Cerebellar cortex (tissue), 1 donor: ENCODE measurements around the gene GAPVD1.
"Not testable (repeated sequence)": the region's sequence is repeated elsewhere in the genome, so short reads cannot be mapped to it uniquely, and the experiment has no call there.

Source experiments
- DNase-seq: peaks from one replicate; pipeline ENCODE4 v3.0.0-alpha.2; 2015; ENCODE audit warnings: low spot score

GAPVD1 gene

GRCh38 chr9:125255781-125256391, 5.7 kb upstream of the GAPVD1 start:
- peak; percentile 24 for DNase-seq

DNA sequence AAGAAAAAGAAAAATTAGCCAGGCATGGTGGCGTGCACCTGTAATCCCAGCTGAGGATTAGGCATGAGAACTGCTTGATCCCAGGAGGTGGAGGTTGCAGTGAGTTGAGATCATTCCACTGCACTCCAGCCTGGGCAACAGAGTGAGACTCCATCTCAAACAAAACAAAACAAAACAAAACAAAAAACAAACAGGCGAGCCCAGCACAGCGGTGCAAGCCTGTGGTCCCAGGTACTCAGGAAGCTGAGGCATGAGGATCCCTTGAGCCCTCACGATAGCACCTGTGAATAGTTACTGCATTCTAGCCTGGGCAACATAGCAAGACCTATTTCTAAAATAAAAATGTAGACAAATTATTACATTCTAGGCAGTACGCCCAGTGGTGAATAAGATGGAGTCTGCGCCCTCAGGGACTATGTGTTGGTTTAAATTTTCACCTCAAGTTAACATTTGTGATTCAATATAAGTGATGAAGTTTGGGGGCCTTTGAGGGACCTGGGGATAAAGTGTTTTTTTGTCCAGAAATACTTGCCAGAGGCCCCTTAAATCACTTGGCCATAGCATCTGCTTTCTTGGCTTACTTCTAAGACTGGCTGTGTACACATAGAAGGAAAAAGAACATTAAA, 3.4 kb upstream of the GAPVD1 start:
- DNase-seq, result no peak

- DNase-seq, result no peak
Observed at GRCh38 chr9:125258832-125259534, 2.6 kb upstream of the GAPVD1 start.

- DNase-seq, result peak; percentile 89
Observed at GRCh38 chr9:125260561-125260960, 1.1 kb upstream of the GAPVD1 start.

DNA sequence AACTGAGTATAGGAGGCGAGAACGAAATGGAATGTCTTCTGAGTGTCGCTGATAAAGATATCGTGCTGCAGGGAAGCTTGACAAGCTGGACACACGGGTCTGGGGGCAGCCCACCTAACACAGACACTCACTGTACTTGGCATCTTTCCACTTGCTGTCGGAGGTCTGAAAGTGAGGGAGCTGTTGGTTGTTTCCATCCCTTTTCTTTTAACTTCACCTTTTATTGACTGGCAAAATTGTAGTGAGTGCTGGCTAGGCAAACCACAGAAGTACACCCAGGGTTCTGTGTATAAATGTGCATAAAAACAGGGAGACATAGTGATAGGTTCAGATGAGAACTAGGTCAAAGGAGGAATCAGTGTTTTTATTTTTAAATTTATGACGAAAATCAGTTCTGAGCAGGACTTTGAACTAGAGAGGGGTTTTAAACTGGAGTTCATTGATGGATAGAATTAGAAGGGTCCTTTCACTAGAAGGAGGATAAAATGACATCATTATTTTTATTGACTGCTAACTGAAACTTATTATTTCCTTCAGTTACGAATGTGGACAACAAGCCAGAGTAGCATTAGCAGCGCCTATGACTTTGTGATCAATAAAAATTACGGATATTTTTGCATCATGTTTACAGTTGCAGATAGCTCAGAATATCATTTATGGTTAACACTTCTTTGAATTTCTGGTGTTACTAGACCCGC, 817 bp downstream of the GAPVD1 start:
- DNase-seq, result peak; percentile 10

DNA sequence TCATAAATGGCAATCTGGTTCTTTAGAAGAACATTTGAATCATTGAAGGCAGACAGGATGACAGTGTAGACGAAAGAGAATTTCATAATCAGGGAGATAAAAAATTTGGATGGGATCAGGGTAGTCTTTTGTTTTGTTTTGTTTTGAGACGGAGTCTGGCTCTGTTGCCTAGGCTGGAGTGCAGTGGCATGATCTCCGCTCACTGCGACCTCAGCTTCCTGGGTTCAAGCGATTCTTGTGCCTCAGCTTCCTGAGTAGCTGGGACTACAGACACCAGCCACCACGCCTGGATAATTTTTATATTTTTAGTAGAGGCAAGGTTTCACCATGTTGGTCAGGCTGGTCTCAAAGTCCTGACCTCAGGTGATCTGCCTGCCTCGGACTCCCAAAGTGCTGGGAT, 2.4 kb downstream of the GAPVD1 start:
- DNase-seq, result not testable (repeated sequence)

DNA sequence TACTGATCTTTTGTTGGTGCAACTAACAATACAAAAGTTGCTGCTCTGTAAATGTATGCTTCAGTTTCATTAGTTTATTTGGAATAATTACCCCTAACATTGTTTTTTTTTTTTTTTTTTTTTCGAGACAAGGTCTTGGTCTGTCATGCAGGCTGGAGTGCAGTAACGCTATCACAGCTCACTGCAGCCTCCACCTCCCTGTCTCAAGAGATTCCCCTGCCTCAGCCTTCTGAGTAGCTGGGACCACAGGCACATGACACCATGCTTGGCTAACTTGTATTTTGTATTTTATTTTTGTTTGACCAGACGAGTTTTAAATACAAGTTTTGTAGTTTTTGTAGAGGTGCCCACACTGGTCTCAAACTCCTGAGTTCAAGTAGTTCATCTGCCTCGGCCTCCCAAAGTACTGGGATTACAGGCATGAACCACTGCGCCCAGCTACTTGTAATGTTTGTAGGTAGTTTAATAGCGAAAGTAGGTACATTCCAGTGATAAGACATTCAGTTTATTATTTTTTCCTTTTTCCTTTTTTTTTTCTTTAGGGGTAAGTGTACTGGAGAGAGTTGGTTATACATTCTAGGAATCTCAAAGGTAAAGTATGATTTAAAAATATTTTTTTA, 6.9 kb downstream of the GAPVD1 start:
- no peak for DNase-seq

- DNase-seq, result no peak
Observed at GRCh38 chr9:125269014-125269397, 7.4 kb downstream of the GAPVD1 start.

DNA sequence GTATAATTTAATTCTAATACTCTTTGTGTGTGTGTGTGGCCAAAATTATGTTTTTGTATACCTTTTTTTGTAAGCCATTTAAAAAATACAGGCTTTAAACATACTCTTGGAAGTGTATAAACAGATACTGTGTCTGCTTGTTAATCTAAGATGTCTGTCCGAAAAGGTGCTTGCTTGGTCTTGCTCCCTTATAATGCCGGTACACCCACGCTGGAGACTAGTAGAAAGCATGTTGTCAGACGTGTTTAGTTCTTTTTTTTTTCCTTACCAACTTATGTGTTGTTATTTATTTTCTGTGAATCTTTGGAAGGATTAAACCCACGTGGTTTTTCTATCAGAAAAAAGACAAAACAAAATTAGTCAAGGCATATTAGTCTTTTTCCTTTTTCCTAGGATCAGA, 9.5 kb downstream of the GAPVD1 start:
- DNase-seq, result no peak

DNA sequence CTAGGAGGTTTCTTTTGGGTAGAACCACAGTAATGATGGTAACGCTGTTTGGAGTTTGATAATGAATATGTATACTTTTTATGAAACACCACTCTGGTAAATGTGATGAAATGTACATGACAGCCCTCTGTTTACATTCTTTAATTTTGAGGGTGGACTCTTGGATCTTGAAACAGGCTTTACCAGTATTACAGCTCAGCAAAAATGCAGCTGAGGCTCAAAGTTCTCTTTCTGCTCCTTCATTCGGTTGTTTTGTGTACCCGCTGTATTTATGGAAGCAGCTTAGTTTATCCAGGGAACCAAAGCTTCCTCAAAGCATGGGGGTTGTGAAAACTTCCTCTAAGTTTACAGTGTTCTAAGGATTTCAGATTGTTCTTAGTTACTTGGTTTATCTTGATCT, 11.1 kb downstream of the GAPVD1 start:
- DNase-seq, result no peak

DNA sequence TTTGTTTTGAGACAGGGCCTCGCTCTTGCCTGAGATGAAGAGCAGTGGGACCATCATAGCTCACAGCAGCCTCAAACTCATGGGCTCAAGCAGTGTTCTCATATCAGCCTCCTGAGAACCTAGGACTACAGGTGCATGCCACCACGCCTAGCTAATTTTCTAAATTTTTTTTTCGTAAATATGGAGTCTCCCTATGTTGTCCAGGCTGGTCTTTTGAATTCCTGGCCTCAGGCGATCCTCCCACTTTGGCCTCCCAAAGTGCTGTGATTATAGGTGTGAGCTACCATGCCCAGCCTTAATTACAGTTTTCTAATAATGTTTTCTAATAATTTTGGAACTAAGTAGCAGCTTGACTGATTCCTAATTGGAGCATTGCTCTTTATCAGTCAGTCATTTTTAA, 15.1 kb downstream of the GAPVD1 start:
- DNase-seq, result no peak

GRCh38 chr9:125277411-125277810, 15.8 kb downstream of the GAPVD1 start:
- DNase-seq, result no peak

DNA sequence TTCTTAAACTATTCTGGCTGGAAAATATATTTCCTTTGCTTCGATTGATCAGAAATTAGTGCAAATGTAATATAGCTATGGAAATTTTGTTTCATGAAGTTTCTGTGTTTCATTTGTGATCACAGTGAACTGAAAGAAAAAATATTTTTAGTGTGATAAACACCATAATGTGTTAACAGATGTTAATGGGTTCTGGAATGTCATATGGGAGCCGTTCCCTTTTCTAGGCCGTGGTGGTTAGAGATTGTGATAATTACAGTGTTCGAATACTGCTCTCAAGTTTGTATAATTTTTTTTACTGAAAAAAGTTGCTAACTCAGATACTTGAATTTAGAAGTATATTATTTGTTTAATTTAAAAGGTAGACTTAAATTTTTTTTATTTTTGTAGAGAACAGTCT, 19.3 kb downstream of the GAPVD1 start:
- DNase-seq, result no peak

- DNase-seq, result no peak
Observed at GRCh38 chr9:125284855-125285254, 23.2 kb downstream of the GAPVD1 start.

DNA sequence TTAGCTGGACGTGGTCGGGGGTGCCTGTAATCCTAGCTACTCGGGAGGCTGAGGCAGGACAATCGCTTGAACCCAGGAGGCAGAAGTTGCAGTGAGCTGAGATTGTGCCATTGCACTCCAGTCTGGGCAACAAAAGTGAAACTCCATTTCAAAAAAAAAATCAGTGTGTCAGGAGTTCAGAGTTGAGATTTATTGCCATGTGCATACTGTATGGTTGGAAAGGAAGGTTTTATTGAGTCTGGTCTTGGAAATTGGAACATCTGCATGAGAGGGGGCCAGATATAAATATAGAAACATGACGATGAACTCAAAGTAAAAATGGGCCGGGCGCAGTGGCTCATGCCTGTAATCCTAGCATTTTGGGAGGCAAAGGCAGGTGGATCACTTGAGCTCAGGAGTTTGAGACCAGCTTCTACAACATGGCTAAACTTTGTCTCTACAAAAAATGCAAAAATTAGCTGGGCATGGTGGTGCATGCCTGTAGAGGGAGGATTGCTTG, 25.4 kb downstream of the GAPVD1 start:
- DNase-seq, result not testable (repeated sequence)

DNA sequence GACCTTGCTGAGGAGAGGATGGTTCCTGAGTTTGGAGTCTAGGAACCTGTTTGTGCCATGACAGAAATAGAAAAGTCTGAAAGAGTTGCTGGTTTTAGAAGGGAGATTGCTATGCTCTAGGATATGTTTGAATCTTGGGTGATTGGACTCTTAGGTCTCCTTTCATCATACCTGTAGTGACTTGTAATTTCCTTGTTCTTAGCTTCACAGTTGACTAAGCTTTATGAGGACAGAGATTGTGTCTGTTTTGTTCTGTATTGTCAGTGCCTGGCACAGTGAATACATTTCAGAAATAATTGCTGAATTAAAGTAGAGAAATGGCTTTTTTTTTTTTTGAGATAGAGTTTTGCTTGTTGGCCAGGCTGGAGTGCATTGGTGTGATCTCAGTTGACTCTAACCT, 31.5 kb downstream of the GAPVD1 start:
- peak; percentile 12 for DNase-seq

DNA sequence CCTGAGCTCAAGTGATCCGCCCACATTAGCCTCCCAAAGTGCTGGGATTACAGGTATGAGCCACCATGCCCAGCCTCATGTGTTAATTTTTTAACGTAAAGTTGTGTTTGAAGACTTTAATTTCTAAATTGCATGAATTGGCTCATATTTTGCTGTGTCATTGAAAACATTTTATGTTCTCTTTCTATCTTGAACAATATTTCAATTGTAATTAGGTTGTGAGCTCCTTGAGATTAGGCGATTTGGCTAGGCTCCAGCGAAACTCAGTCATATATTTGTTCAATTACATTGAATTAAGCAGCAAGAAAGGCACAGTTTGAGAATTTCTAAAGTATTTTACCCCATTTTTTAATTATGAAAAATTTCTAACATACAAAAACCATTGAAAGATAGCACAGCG, 34.0 kb downstream of the GAPVD1 start:
- DNase-seq, result no peak

GRCh38 chr9:125296843-125297372, 35.3 kb downstream of the GAPVD1 start:
- DNase-seq, result no peak

DNA sequence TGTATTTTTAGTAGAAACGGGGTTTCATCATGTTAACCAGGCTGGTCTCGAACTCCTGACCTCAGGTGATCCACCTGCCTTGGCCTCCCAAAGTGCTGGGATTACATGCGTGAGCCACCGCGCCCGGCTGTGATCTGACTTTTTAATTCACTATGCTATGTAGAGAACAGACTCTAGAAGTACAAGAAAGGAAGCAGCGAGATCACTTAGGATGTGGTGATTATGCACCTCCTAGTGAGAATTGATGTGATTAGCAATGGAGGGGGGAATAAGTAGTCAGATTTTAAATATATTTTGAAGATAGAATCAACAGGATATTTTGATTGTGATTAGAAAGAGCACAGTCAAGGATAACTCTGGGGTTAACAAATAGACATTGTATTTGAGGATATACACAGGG, 36.3 kb downstream of the GAPVD1 start:
- no peak for DNase-seq

- DNase-seq, result no peak
Observed at GRCh38 chr9:125302241-125302640, 40.6 kb downstream of the GAPVD1 start.

DNA sequence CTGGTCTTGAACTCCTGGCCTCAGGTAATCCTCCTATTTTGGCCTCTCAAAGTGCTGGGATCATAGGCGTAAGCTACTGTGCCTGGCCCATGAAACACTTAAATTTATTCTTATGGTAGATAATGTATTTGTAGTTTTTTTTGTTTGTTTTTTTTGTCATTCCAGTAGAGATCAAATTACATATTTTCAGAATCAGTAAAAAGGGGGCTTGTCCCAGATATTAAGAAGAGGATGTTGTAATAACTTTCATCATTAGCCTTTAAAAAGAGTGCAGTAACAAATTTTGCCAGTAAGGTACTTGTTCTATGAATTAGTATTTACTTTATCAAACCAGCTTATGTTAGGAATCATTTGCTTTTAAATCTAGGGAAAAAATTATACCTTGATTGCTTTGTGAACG, 42.6 kb downstream of the GAPVD1 start:
- no peak for DNase-seq

- no peak for DNase-seq
Observed at GRCh38 chr9:125312411-125312810, 50.8 kb downstream of the GAPVD1 start.
